OCI-LY3 (cell line): Measurements from ENCODE around the gene TMEM212.

Experiments
- H2AFZ ChIP-seq: fragments of 200-600, 300-600 bp; shearing (Covaris generic); 2 replicates; pipeline ENCODE4 v1.6.0; 2014; ENCODE audit warnings: antibody characterized with exemption, low read depth, low read length
- H3K27ac ChIP-seq: fragments of 200-600, 300-600 bp; sonication (generic); 2 replicates; pipeline ENCODE4 v1.5.1; 2014; ENCODE audit warnings: mild to moderate bottlenecking, low read length, moderate library complexity, mixed read lengths
- H3K27me3 ChIP-seq: fragments of 200-600, 300-600 bp; sonication (generic); 2 replicates; pipeline ENCODE4 v1.6.1; 2014; ENCODE audit warnings: low read depth, low read length, mixed read lengths
- H3K36me3 ChIP-seq: fragments of 200-600, 300-600 bp; sonication (generic); replicated peaks from 2 replicates; pipeline ENCODE3; 2014; ENCODE audit warnings: low read depth, low read length, mixed read lengths
- H3K4me1 ChIP-seq: fragments of 300-600, 200-600 bp; sonication (generic); 2 replicates; pipeline ENCODE4 v1.6.1; 2014; ENCODE audit warnings: low read length, mixed read lengths
- H3K4me2 ChIP-seq: fragments of 200-600, 300-600 bp; sonication (generic); 2 replicates; pipeline ENCODE4 v1.6.1; 2014; ENCODE audit warnings: low read length, mixed read lengths
- H3K4me3 ChIP-seq: fragments of 300-600, 200-600 bp; sonication (generic); 2 replicates; pipeline ENCODE4 v1.5.1; 2014; ENCODE audit warnings: antibody characterized with exemption, mild to moderate bottlenecking, low read length, moderate library complexity
- H3K79me2 ChIP-seq: fragments of 300-600, 200-600 bp; shearing (Covaris generic); 2 replicates; pipeline ENCODE4 v1.6.1; 2014; ENCODE audit warnings: mild to moderate bottlenecking, low read length, mixed read lengths
- H3K9ac ChIP-seq: fragments of 300-600, 200-600 bp; shearing (Covaris generic); 2 replicates; pipeline ENCODE4 v1.6.0; 2014; ENCODE audit warnings: mild to moderate bottlenecking, low read length, moderate library complexity
- H3K9me3 ChIP-seq: fragments of 200-600, 300-600 bp; shearing (Covaris generic); 2 replicates; pipeline ENCODE4 v1.6.1; 2014; ENCODE audit warnings: low read length, mixed read lengths; ENCODE audit not compliant: insufficient read depth
- H4K20me1 ChIP-seq: fragments of 200-600, 300-600 bp; sonication (generic); 2 replicates; pipeline ENCODE4 v1.6.1; 2016; ENCODE audit warnings: low read length, mixed read lengths; ENCODE audit not compliant: insufficient read depth
- EZH2phosphoT487 ChIP-seq: fragments of 200-600 bp; shearing (Covaris generic); IDR thresholded peaks from 2 replicates; pipeline ENCODE4 v1.6.1; 2018; ENCODE audit warnings: antibody characterized with exemption, mixed run types, low read depth
- TF ChIP-seq, protein P1 (sequence below): fragments of 200-600, 300-600 bp; sonication (generic); IDR thresholded peaks from 2 replicates; pipeline ENCODE4 v1.5.1; 2014; ENCODE audit warnings: antibody characterized with exemption, low read length, low read depth

The TMEM212 gene

DNA sequence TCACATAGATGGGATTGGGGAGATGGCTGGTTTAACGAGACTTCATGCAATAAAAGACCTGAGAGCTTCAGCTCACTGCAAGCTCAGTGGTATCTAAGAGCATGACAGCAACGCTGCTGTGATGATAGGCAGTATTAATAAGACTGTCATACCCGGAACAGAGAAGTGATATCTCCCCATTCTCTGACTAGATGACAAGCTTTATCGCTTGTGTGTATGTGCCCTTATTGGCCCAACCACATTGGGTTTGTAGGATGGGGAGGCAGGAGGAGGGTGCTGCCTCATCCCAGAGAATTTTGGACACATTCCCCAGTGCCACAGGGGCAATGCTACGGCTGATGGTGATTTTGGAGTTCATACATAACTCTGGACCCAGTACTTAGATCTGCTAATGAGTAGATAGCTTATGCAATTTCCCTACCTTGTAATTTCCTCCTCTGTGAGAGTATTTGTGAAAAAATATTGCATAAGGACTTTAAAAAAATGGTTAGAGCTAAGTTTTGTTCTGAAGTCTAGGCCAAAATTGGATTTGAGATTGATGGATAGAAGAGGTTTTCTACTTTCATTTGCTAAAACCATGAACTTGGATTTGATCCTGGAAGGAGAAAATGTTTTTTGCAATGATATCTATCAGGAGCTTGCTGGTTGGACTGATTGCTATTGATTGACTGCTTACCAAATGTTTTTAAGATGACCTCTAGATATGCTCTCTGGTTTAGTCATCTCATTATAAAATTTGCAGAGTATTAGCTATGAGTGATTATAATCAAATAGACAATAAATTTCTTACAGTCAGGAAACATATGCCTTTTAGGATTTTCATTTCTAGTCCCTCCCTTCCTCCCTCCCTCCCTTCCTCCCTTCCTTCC lies 14.0 kb upstream of the TMEM212 start:
- H3K9ac ChIP-seq: no peak overlapping the region
- no peak overlapping the region for H3K4me2 ChIP-seq
- H3K9me3 ChIP-seq: no peaks in the 10 kb centered on the region
- H2AFZ ChIP-seq: no peak overlapping the region
- H4K20me1 ChIP-seq: no peaks in the 10 kb centered on the region
- no peaks in the 10 kb centered on the region for H3K4me1 ChIP-seq
- peaks cover 18% of the 10 kb centered on the region; the same call in 1 of the 2 replicates for H3K27me3 ChIP-seq
- no peak for TF ChIP-seq EZH2phosphoT487
- TF ChIP-seq, protein P1, sequence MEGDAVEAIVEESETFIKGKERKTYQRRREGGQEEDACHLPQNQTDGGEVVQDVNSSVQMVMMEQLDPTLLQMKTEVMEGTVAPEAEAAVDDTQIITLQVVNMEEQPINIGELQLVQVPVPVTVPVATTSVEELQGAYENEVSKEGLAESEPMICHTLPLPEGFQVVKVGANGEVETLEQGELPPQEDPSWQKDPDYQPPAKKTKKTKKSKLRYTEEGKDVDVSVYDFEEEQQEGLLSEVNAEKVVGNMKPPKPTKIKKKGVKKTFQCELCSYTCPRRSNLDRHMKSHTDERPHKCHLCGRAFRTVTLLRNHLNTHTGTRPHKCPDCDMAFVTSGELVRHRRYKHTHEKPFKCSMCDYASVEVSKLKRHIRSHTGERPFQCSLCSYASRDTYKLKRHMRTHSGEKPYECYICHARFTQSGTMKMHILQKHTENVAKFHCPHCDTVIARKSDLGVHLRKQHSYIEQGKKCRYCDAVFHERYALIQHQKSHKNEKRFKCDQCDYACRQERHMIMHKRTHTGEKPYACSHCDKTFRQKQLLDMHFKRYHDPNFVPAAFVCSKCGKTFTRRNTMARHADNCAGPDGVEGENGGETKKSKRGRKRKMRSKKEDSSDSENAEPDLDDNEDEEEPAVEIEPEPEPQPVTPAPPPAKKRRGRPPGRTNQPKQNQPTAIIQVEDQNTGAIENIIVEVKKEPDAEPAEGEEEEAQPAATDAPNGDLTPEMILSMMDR: no peak
- H3K4me3 ChIP-seq: no peak overlapping the region
- H3K79me2 ChIP-seq: no peaks in the 10 kb centered on the region
- no peak overlapping the region for H3K27ac ChIP-seq
- no peaks in the 10 kb centered on the region for H3K36me3 ChIP-seq

DNA sequence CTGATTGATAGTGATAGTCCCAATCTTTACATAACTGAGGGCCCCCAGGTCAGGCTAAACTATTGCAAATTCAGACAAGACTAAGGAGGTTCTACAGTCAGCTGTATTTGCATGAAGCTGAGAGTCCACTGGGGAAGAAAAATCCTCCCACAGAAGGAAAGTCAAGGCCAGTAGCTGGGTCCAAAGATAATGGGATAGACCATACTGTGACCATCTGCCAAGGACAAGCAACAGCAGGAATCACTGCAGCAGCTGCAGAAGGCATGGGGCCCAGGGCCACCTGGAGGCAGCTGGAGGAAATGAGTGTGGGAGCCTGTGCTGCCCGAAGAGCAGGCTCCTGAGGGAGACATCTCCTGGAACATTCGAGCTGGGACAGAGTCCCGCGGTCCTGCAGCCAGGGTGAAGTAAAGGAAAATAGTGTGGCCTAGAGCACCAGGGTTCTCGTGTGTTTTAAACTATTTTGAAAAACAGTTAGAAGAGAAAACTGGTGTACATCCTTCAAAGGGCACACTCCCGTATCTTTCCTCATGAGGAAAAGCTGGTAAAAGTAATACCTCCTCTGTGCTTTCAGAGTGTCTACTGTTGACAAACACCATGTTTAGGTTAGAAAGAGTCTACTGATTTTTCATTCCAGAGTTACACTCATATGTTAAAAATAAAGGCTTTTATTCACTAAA lies 13.2 kb upstream of the TMEM212 start:
- TF ChIP-seq, protein P1: peak; percentile 55
- no peak for TF ChIP-seq EZH2phosphoT487
- no peaks in the 10 kb centered on the region for H4K20me1 ChIP-seq
- H2AFZ ChIP-seq: 0 out of 2 replicates have a peak overlapping the region, but pooled peaks have one; percentile 57
- H3K9ac ChIP-seq: no peak overlapping the region
- peak overlapping the region; percentile 36 for H3K4me2 ChIP-seq
- no peak overlapping the region for H3K4me3 ChIP-seq
- H3K27me3 ChIP-seq: peaks cover 18% of the 10 kb centered on the region; the same call in 1 of the 2 replicates
- no peaks in the 10 kb centered on the region for H3K79me2 ChIP-seq
- no peak overlapping the region for H3K27ac ChIP-seq
- H3K4me1 ChIP-seq: no peaks in the 10 kb centered on the region
- no peaks in the 10 kb centered on the region for H3K36me3 ChIP-seq
- H3K9me3 ChIP-seq: no peaks in the 10 kb centered on the region

DNA sequence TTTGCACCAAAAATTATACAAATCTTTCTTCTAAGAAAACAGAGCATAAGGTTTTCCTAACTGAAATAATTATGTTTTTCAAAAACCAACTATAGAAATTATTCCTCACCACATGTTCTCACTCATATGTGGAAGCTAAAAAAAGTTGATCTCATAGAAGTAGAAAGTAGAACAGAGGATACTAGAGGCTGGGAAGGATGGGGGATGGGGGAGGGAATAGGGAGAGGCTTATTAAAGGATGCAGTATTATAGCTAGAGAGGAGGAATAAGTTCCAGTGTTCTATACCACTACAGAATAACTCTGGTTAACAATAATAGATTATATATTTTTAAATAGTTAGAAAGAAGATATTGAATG lies 12.7 kb upstream of the TMEM212 start:
- no peak overlapping the region for H3K9ac ChIP-seq
- no peak for TF ChIP-seq EZH2phosphoT487
- no peak overlapping the region for H3K27ac ChIP-seq
- H2AFZ ChIP-seq: no peak overlapping the region
- H4K20me1 ChIP-seq: no peaks in the 10 kb centered on the region
- H3K4me1 ChIP-seq: no peaks in the 10 kb centered on the region
- H3K79me2 ChIP-seq: no peaks in the 10 kb centered on the region
- H3K36me3 ChIP-seq: no peaks in the 10 kb centered on the region
- H3K27me3 ChIP-seq: peaks cover 18% of the 10 kb centered on the region; the same call in 1 of the 2 replicates
- 0 out of 2 replicates have a peak overlapping the region, but pooled peaks have one; percentile 36 for H3K4me2 ChIP-seq
- H3K9me3 ChIP-seq: no peaks in the 10 kb centered on the region
- H3K4me3 ChIP-seq: no peak overlapping the region

DNA sequence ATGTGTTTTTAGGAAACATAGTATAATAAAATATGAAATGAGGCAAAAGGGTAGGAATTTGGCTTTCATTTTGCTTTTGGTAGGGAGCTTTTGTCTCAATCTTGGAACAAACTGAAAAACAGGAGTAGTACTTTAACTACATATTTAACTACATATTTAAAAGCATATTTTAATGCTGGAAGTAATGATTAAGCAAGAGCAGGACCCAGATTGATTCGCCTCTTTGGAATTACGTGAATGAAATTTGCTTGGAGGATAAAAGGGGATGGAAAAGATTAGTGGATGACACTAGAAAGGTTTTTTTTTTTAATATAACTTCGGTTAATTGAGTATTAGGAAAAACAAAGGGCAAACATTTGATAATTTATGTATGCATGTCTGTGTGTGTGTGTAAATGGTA lies 11.2 kb upstream of the TMEM212 start:
- TF ChIP-seq, protein P1: no peak
- no peak for TF ChIP-seq EZH2phosphoT487
- Histone ChIP-seq H3K4me2 (no peak overlapping the region), H3K27me3 (peaks cover 23% of the 10 kb centered on the region; the same call in 1 of the 2 replicates), H3K4me3 (no peak overlapping the region), H3K27ac (no peak overlapping the region), H3K36me3 (no peaks in the 10 kb centered on the region), H3K9ac (no peak overlapping the region), H3K9me3 (no peaks in the 10 kb centered on the region), H3K4me1 (no peaks in the 10 kb centered on the region), H3K79me2 (no peaks in the 10 kb centered on the region), H4K20me1 (no peaks in the 10 kb centered on the region), H2AFZ (no peak overlapping the region)
